HL-60/S4 treated with phorbol 12-myristate 13-acetate at 8.2 ng/mL for 4 days and 3 days (cell line): ENCODE data around the gene ADCY5.
"Not testable (repeated sequence)": the region's sequence is repeated elsewhere in the genome, so short reads cannot be mapped to it uniquely, and the experiment has no call there.

Experiments
- in situ Hi-C: fragments of 300-500 bp; cut with MboI; formaldehyde crosslinking; loops from 2 replicates; pipeline ENCODE4 v1.15.0; 2022; ENCODE audit warnings: low sequenced_read_pairs

The ADCY5 gene

GRCh38 chr3:123448536-123449101 lies at the start of gene ADCY5:
TSS of gene ADCY5 (minus strand) at chr3:123449090. CDS start at chr3:123448545, 545 bp downstream.
- in situ Hi-C loops: no loop called here

DNA sequence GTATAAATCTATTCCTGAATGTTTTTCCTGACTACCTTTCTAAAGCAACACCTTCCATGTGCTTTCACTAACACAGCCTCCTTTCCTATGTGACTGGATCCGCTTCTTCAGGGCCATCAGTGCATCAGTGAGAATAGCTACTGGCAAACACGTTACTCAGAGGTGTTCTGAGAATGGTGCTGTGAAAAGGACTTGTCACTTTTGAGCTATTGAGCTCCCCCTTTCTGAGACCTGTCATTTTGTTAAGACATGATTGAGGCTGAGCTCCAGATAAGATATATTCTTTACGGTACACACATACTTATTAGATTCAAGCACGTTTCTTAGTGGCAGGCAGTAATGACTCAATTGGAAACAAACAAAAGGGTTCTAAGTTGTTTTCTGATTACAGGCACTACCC lies 45.0 kb upstream of the ADCY5 start:
- in situ Hi-C loops: no loop called here

- in situ Hi-C loops: no loop called here
These were observed 43.2 kb upstream of the ADCY5 start for GRCh38 chr3:123491966-123492587.

DNA sequence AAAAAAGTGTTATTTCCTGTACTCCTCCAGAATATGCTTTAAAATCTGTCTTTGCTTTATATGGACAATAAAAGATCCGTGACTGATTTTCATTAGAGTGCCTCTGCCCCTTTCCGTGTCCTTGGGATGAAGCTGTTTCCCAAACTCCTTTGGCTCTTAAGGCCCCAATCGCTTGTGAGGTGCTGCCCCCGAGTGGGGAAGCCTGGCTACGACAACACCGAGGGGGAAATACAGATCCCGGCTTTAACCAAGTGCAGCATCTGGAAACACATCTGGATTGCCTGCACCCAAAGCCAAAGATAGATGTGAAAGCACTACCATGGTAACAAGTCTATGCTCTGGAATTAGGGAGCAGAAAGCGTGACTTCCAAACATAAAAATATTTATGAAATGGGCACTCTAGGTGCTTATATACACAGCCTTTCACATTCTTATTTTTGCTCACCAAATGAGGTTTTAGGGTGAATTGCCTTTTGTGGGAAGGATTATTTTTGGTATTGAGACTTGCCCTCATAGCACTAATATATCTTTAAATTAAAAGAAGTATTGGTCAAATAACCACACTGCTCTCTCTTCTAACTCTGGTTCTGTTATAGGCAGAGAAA lies 40.6 kb upstream of the ADCY5 start:
- in situ Hi-C loops: no loop called here

DNA sequence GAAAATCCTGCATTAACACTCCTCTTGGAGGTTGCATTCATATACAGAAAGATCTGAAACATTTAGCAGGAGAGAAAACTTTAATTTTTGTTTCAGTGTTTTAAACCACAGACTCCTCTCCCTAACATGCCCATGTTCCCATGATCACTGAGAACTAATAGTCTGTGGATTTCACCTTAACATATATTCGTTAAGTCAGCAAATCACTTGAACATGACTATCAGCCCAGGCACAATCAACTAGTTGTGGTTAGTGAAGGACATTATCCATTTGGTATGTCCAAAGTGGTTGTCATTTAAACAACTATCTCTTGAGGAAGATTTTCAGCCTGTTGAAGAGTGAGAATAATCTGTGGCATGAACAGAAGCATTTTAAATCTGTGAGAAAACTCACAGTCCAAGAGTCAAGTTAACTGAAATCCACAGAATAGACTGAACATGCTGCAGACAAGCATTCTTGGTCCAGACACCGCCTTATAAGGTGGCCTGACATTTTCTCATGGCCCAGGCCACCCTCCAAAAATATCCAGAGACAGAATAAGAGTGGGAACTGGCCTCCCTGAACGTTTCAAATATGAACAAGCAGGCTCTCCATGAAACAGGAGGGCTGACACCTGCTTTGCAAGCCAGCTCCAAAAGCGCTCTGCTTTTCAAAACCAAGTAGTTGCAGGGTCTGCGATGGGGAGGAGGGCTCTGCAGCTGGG lies 39.9 kb upstream of the ADCY5 start:
- in situ Hi-C loops: no loop called here

DNA sequence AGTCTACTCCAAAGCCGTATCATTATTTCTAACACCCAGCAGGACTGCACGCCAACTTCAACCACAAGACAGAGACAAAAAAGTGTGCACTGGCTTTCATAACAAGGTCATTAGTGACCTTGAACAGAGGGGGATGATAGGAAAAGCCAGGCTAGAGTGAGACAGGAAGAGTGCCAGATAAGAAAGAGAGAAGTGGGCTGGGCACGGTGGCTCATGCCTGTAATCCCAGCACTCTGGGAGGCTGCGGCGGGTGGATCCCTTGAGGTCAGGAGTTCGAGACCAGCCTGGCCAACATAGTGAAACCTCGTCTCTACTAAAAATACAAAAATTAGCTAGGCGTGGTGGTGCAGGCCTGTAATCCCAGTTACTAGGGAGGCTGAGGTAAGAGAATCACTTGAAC lies 38.2 kb upstream of the ADCY5 start:
- in situ Hi-C loops: not testable (repeated sequence)

DNA sequence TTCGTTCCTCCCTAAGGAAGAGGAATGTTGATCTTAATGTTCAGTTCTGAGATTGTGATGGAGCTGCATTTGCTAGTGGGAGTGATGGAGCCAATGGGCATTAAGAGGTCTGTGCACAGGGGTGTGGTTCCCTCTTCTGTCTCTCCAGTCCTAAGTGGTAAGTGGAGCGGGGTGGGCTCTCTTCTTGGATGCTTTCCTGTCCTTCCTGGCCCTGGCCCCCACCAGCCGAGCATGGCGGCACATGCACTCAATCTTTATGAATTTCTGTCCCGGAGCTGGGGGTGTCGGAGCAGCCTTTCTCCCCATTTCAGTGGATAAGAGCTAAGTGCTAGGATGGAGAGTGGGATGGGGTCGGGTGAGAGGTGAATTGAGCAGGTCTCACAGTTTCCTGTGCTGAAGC lies 37.6 kb upstream of the ADCY5 start:
- in situ Hi-C loops: no loop called here

DNA sequence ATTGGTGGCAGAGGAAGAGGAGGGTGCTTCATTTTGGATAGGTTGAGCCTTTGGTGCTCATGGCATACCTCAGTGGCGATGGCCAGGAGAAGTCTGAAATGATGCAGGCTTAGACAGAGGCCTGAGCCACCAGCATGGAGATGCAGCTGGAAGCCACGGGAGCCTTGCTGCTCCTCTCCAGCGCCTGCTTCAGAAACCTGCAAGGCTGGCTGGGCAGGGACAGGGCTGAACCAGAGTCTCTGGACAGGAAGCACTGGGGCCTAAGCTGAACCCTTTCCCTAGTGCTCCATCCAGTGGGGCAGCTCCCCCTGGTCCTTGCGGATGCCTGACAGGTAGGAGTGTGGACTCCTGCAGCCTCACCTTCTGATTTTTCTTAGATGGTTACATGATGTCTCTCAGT lies 36.7 kb upstream of the ADCY5 start:
- in situ Hi-C loops: no loop called here

DNA sequence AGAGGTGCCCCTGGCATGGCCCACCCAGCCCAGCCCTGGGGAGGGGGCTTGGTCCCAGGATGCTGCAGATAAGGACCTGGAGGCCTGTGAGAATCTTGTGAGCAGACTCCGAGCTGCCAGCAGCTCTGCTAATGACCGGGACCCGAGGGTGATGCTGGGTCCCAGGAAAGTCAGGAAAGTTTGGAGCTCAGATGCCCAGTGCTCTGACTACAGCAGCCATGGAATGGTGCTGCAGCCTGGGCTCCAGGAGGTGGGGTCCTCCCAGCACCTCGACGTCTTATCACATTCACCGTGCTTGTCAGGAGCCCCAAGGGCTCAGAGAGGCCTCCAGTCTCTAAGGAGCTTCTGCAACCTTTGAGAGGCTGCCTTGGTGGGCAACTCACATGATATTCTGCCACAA lies 34.3 kb upstream of the ADCY5 start:
- in situ Hi-C loops: no loop called here

GRCh38 chr3:123481722-123482457 lies 33.0 kb upstream of the ADCY5 start:
- in situ Hi-C loops: no loop called here

GRCh38 chr3:123481071-123481470 lies 32.2 kb upstream of the ADCY5 start:
- in situ Hi-C loops: no loop called here

DNA sequence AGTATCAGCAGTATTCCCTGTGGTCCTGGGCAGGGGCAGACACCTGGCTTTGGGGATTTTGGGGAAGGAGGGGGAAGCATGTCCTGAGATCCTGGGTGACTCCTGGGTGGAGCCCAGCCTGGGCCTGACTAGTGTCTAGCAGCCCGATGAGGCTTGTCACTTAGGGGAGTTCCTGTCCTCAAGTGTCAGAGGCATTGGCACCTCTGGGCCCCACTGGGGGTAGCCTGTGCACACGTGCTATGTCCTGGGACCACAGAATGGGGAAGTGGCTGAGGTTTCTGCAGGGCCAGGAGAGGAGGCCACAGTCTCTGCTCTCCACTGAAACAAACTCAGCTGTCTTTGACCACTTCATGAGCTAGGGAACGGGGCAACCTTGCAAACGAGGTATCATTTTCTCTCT lies 31.5 kb upstream of the ADCY5 start:
- in situ Hi-C loops: no loop called here

DNA sequence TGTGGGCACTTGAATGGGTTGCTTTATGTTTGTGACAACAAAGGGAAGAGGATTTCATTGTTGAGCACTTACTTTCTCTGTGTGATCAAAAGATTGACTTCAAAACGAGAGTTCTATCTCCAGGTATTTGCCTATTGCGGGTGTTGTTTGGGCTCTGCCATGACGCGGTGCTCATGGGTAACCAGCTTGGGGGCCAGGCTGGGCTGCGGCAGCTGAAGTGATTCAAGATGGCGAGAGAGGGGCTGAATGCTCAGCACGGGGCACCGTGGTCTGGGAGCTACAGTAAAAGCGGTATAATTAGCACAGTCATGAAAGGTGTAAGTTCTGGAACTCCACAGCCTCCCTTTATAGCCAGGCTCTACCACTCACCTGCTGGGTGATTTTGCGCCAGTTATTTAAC lies 31.0 kb upstream of the ADCY5 start:
- in situ Hi-C loops: no loop called here

GRCh38 chr3:123478314-123478713 lies 29.4 kb upstream of the ADCY5 start:
- in situ Hi-C loops: no loop called here

DNA sequence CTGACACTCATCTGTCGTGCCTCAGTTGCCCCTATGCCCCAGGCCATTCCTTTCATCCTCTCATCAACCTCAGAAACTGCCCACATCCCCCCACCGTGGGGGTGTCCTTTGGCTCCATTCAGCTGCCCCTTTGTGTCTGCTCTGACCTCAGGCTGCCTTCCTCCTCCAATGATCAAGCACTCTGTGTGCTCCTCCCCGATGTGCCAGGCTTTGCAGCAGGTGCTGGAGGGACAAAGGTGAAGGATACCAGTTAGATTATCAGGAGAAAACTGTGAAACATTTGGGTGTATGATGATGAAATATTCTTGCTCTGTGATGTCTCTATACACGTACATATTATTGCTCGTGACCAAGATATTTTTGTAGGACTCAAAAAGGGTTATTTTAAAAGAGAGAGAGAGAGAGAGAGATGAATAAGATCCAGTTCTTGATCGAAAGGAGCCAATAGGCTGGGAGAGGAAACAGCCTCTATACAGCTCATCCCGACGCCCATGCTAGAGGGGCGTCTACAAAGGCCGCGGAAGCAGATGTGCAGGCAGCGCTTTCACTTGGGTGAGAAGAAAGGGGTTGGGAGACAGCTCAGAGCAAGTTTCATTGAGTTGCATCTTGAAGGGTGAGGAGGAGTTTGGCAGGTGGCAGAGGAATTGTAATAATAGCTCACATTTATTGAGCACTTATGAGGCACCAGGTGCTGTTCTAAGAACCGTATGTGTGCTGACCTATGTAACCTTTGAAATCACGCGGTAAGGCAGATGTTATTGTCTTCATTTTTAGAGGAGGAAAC lies 28.3 kb upstream of the ADCY5 start:
- in situ Hi-C loops: no loop called here

GRCh38 chr3:123475786-123476185 lies 26.9 kb upstream of the ADCY5 start:
- in situ Hi-C loops: no loop called here

- in situ Hi-C loops: no loop called here
These were observed 22.2 kb upstream of the ADCY5 start for GRCh38 chr3:123471106-123471505.

- in situ Hi-C loops: no loop called here
These were observed 20.6 kb upstream of the ADCY5 start for GRCh38 chr3:123469323-123469995.

GRCh38 chr3:123467046-123467445 lies 18.2 kb upstream of the ADCY5 start:
- in situ Hi-C loops: no loop called here

DNA sequence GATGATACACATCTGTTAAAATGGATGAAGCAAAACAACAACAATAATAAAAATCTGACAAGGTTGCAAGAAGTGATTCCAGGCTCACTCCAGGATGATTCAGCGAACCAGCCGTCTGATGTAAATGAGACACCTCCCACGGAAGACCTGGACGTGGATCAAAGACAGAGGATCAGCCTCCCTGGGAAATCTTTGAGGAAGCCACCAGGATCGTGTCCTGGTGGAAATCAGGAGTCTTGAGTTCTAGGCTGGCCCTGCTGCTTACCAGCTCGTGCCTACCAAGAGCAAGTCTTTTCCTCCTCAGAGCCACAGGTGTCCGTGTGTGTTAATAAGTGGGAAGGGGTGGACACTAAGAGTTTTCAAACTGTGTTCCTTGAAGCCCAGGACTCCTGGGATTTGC lies 15.3 kb upstream of the ADCY5 start:
- in situ Hi-C loops: no loop called here
